HL-60 (cell line): ENCODE measurements around the gene ANKEF1.

Experiments
- DNase-seq, 2 experiments: peaks; one replicate each; pipeline ENCODE4 v3.0.0-alpha.2; 2010 to 2020; ENCODE audit warnings: low read depth in 1 of 2, low spot score in 1 of 2
- H3K27ac ChIP-seq: fragments of 250-450 bp; sonication (Bioruptor Pico); replicated peaks from 2 replicates; pipeline ENCODE4 v1.5.1; 2020; ENCODE audit warnings: mild to moderate bottlenecking, moderate library complexity
- H3K27me3 ChIP-seq: fragments of 250-450 bp; sonication (Bioruptor Pico); 2 replicates; pipeline ENCODE4 v1.5.1; 2021; ENCODE audit warnings: mild to moderate bottlenecking, moderate library complexity; ENCODE audit not compliant: insufficient read depth, poor library complexity, severe bottlenecking
- H3K4me3 ChIP-seq: replicated peaks from 2 replicates; pipeline ENCODE4 v1.5.1; 2011; ENCODE audit warnings: mild to moderate bottlenecking, control low read depth, low read length; ENCODE audit not compliant: insufficient read depth
- GABPA ChIP-seq: IDR thresholded peaks from 2 replicates; pipeline ENCODE4 v1.6.1; 2012; ENCODE audit warnings: low read depth
- POLR2AphosphoS5 ChIP-seq: IDR thresholded peaks from 2 replicates; pipeline ENCODE4 v1.6.1; 2012; ENCODE audit warnings: low read depth
- SPI1 ChIP-seq: IDR thresholded peaks from 2 replicates; pipeline ENCODE4 v1.6.1; 2012; ENCODE audit warnings: low read depth, mild to moderate bottlenecking, borderline replicate concordance
- TF ChIP-seq, protein P1 (sequence below): IDR thresholded peaks from 2 replicates; pipeline ENCODE4 v1.6.1; 2012; ENCODE audit warnings: low read depth; ENCODE audit not compliant: insufficient replicate concordance
- TF ChIP-seq, protein P2 (sequence below): IDR thresholded peaks from one replicate; pipeline ENCODE4 v1.5.1; 2011; ENCODE audit warnings: low read length, control low read depth, inconsistent platforms; ENCODE audit not compliant: insufficient read depth

The ANKEF1 gene

DNA sequence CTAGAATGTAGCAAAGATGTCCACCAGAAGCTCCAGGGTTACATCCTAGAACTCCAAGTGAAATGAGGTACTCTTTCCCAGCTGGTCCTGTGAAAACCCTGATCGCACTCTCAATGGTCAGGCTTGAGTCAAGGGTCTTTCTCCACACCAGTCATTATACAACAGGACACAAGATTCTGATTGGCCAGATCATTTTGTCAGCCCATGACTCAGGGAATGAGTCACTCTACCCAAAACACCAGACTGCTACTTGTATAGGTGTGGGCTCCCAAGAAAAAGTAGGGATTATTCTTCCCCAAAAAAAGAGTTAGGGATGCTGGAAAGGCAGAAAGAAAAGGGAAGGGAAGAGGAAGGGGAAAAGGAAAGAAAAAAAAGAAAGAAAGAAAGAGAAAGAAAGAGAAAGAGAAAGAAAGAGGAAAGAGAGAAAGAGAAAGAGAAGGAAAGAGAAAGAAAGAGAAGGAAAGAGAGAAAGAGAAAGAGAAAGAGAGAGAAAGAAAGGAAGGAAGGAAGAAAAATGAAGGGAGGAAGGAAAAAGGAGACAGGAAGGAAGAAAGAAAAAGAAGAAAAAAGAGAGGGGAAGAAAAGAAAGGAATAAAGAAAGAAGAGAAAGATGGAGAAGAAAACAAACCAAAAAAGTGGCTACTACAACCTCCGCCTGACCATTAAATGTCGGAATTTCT lies 30.5 kb downstream of the ANKEF1 start:
- H3K27ac ChIP-seq = no peak overlapping the region
- H3K4me3 ChIP-seq = no peak overlapping the region
- DNase-seq = no peak
- no peaks in the 10 kb centered on the region for H3K27me3 ChIP-seq
- TF ChIP-seq SPI1 (no peak), GABPA (no peak), POLR2AphosphoS5 (no peak)
- TF ChIP-seq, protein P1, sequence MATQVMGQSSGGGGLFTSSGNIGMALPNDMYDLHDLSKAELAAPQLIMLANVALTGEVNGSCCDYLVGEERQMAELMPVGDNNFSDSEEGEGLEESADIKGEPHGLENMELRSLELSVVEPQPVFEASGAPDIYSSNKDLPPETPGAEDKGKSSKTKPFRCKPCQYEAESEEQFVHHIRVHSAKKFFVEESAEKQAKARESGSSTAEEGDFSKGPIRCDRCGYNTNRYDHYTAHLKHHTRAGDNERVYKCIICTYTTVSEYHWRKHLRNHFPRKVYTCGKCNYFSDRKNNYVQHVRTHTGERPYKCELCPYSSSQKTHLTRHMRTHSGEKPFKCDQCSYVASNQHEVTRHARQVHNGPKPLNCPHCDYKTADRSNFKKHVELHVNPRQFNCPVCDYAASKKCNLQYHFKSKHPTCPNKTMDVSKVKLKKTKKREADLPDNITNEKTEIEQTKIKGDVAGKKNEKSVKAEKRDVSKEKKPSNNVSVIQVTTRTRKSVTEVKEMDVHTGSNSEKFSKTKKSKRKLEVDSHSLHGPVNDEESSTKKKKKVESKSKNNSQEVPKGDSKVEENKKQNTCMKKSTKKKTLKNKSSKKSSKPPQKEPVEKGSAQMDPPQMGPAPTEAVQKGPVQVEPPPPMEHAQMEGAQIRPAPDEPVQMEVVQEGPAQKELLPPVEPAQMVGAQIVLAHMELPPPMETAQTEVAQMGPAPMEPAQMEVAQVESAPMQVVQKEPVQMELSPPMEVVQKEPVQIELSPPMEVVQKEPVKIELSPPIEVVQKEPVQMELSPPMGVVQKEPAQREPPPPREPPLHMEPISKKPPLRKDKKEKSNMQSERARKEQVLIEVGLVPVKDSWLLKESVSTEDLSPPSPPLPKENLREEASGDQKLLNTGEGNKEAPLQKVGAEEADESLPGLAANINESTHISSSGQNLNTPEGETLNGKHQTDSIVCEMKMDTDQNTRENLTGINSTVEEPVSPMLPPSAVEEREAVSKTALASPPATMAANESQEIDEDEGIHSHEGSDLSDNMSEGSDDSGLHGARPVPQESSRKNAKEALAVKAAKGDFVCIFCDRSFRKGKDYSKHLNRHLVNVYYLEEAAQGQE = no peak
- TF ChIP-seq, protein P2, sequence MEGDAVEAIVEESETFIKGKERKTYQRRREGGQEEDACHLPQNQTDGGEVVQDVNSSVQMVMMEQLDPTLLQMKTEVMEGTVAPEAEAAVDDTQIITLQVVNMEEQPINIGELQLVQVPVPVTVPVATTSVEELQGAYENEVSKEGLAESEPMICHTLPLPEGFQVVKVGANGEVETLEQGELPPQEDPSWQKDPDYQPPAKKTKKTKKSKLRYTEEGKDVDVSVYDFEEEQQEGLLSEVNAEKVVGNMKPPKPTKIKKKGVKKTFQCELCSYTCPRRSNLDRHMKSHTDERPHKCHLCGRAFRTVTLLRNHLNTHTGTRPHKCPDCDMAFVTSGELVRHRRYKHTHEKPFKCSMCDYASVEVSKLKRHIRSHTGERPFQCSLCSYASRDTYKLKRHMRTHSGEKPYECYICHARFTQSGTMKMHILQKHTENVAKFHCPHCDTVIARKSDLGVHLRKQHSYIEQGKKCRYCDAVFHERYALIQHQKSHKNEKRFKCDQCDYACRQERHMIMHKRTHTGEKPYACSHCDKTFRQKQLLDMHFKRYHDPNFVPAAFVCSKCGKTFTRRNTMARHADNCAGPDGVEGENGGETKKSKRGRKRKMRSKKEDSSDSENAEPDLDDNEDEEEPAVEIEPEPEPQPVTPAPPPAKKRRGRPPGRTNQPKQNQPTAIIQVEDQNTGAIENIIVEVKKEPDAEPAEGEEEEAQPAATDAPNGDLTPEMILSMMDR = no peak

DNA sequence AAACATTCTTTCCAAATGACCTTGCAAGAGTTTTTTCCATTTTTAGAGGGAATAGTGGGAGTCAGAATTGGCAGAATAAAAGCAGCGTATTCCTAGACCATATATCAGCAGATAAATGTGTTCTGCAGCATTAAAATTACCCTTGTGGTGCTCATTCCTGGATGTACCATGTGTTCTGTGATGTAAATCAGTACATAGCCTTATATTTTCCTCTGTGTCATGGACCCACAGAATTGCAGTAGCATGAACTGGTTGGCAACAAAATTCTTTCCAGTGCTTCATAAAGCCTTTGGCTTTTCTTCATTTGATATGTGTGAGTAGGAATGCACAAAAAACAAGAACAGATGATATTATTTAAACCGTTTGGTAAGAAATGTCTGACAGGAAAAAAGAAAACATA lies 32.5 kb downstream of the ANKEF1 start:
- no peak overlapping the region for H3K4me3 ChIP-seq
- TF ChIP-seq POLR2AphosphoS5 (no peak), SPI1 (no peak), GABPA (no peak)
- TF ChIP-seq, protein P1 = no peak
- TF ChIP-seq, protein P2 = no peak

DNA sequence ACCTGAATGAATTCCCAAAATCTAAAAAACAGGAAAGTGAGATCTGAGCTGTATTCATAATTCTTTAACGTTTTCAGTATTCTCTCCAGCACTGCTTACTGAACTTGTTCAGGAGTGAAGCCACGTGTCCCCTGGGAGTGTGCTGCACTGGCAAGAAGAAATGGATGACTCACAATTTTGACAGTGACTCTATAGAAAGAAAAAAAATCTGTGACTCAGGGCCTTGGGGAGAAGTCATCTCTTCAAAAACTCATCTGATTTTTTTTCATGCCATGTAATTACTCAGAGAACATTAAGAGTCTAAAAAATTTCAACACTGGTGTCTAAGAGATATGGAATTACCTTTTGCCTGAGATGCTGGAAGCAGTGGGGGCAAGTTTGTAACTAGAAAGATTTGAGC lies 39.7 kb downstream of the ANKEF1 start:
- TF ChIP-seq POLR2AphosphoS5 = no peak
- TF ChIP-seq SPI1 = no peak
- Histone ChIP-seq H3K4me3 (no peak overlapping the region), H3K27ac (no peak overlapping the region), H3K27me3 (no peaks in the 10 kb centered on the region)
- peak in 1 of 2 experiments; percentile 12 for DNase-seq

More for the DNA sequence above, 32.5 kb downstream of the ANKEF1 start:
- Histone ChIP-seq H3K27ac (no peak overlapping the region), H3K27me3 (no peaks in the 10 kb centered on the region)
- no peak for DNase-seq

DNA sequence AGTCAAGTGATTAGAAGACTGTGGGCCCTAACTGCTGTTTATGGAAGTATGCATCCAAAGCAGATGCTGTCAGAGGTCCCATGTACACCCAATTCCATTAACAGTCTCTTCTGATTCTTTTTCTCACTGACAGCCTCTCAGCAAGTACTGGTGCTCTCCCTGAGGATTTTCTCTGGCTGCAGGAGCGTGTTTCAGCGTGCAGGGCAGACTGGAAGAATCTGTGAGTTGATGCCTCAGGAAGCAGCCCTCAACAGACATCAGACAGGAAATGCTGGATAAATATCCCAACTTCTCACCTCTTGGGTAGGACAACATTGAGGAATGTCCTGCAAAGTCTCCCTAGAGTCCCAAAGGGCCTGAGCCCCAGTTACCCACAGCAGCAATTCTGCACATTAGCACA lies 40.8 kb downstream of the ANKEF1 start:
- Histone ChIP-seq H3K4me3 (no peak overlapping the region), H3K27ac (no peak overlapping the region), H3K27me3 (no peaks in the 10 kb centered on the region)
- no peak for DNase-seq
- TF ChIP-seq GABPA = no peak
- TF ChIP-seq POLR2AphosphoS5 = no peak
- TF ChIP-seq SPI1 = no peak
- TF ChIP-seq, protein P1 = no peak
- TF ChIP-seq, protein P2 = no peak
